ENCODE measurements around the gene EXOC2.

GRCh38 chr6:626236-626635 lies 66.7 kb downstream of the EXOC2 start:
- TF ChIP-seq POLR2AphosphoS5 (IDR thresholded peaks at IDR 0.05; ENCODE audit: low read depth, low read length) (no peak), ZBTB10 (CRISPR knock-in tag; IDR thresholded peaks at IDR 0.05; ENCODE audit: borderline replicate concordance) (no peak), ARID2 (CRISPR knock-in tag; IDR thresholded peaks at IDR 0.05; ENCODE audit: borderline replicate concordance) (no peak), MAFF (IDR thresholded peaks at IDR 0.05; ENCODE audit: low read depth, low read length) (no peak)
- TF ChIP-seq, protein P1, sequence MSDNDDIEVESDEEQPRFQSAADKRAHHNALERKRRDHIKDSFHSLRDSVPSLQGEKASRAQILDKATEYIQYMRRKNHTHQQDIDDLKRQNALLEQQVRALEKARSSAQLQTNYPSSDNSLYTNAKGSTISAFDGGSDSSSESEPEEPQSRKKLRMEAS (IDR thresholded peaks at IDR 0.05), result no peak
- TF ChIP-seq, protein P2, sequence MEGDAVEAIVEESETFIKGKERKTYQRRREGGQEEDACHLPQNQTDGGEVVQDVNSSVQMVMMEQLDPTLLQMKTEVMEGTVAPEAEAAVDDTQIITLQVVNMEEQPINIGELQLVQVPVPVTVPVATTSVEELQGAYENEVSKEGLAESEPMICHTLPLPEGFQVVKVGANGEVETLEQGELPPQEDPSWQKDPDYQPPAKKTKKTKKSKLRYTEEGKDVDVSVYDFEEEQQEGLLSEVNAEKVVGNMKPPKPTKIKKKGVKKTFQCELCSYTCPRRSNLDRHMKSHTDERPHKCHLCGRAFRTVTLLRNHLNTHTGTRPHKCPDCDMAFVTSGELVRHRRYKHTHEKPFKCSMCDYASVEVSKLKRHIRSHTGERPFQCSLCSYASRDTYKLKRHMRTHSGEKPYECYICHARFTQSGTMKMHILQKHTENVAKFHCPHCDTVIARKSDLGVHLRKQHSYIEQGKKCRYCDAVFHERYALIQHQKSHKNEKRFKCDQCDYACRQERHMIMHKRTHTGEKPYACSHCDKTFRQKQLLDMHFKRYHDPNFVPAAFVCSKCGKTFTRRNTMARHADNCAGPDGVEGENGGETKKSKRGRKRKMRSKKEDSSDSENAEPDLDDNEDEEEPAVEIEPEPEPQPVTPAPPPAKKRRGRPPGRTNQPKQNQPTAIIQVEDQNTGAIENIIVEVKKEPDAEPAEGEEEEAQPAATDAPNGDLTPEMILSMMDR (CRISPR knock-in tag; IDR thresholded peaks at IDR 0.05), result no peak

Data from HepG2 (cell line).